NCI-H2227 (cell line): ENCODE results near the gene MED26.
"Not testable (repeated sequence)": the region's sequence is repeated elsewhere in the genome, so short reads cannot be mapped to it uniquely, and the experiment has no call there.

Source experiments
- DNase-seq: peaks from one replicate; lab custom pipeline; 2025; ENCODE audit not compliant: unreplicated experiment; lab: John Stamatoyannopoulos, UW

The MED26 gene

DNA sequence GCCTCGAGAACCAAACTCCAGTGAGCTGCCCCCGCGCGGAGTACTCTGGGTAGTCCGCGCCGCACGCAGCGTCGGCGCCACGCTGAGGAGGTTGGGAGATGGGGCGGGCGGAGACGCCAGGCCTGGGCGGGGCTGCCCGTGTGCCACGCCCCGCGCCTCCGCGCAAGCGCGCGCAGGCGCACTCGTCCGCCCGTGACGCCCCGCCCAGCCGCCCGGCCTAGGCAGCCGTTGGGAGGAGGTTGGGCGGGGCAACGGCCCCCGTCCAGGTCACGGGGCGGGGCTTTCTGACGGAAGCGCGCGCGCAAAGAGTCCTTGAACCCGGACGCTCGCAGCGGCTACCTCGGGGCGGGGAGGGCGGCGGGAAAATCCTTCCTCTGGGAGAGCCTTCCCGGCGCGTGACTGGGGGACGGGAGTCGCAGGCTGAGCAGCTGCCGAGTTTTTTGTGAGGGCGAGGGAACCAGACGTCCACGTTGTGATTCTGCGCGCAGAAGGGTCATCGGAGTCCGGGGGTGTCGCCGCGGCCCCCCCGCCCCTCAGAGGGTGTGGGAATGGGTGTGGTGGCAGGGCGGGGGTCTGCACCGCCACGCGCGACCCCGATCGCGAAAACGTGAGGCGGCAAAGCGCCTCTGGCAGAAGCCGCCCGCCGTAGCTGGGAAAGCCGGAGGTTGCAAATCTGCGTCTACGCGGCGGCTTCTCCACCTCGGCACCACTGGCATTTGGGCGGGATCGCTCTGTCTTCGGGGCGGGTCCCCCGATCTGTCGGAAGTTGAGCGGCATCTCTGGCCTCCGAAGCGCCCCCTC is at the start of gene MED26:
Gene MED26 (minus strand): TSS at position 22 of the 801 bp plus-strand sequence. CDS start 261 bp downstream, outside the sequence.
- DNase-seq: peak; percentile 99

GRCh38 chr19:16677055-16677454 is 49.1 kb upstream of the MED26 start:
- no peak for DNase-seq

GRCh38 chr19:16676101-16676798 is 48.2 kb upstream of the MED26 start:
- DNase-seq: no peak

- not testable (repeated sequence) for DNase-seq
Observed at GRCh38 chr19:16673839-16674238, 45.8 kb upstream of the MED26 start.

GRCh38 chr19:16673231-16673630 is 45.2 kb upstream of the MED26 start:
- no peak for DNase-seq

DNA sequence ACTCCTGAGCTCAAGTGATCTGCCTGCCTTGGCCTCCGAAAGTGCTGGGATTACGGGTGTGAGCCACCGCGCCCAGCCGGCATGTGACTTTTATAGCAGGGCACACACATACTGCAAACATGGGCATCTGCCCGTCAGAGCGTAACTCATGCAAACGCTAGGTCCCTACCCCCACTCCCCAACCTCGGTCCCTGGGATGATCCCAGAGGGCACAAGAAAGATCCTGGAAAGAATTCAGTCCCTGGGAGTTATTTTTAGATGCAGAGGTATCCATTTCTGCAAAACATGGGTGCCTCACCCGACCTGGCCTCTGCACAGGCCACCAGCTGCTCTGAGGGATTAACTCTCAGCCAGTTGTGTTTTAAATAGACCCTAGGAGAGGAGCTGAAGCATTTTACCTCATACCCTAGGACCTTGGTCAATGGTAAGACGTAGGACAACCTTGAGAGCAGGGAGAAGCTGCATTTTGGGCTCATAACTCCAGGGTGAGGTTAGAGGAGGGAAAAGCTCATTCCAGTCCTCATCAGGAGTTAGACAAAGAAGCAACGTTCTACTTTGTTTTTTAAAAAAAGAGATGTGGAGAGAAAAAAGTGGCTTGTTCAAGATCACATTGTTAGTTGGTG is 43.8 kb upstream of the MED26 start:
- DNase-seq: no peak

DNA sequence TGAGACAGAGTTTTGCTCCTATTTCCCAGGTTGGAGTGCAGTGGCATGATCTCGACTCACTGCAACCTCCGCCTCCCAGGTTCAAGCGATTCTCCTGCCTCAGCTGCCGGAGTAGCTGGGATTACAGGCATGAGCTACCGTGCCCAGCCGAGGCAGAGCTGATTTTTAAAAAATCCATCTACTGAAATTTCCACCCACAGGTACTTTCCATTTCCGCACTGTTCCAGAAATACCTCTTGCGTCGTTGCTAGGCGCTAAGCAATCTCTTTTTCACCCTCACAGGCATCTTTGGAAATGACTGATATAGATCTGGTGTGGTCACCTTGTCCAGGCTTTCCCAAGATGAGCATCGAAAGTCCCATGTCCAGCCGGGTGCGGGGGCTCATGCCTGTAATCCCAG is 42.3 kb upstream of the MED26 start:
- DNase-seq: no peak

- not testable (repeated sequence) for DNase-seq
Observed at GRCh38 chr19:16668702-16669101, 40.7 kb upstream of the MED26 start.

DNA sequence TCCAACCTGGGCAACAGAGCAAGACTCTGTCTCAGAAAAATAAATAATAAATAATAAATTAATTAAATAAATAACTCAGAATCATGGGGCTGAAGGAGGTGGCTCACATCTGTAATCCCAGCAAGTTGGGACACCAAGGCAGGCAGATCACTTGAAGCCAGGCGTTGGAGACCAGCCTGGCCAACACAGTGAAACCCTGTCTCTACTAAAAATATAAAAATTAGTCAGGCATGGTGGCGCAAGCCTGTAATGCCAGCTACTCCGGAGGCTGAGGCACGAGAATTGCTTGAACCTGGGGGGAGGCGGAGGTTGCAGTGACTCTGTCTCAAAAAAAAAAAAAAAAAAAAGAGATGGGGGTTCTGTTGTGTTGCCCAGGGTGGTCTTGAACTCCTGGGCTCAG is 40.2 kb upstream of the MED26 start:
- no peak for DNase-seq

DNA sequence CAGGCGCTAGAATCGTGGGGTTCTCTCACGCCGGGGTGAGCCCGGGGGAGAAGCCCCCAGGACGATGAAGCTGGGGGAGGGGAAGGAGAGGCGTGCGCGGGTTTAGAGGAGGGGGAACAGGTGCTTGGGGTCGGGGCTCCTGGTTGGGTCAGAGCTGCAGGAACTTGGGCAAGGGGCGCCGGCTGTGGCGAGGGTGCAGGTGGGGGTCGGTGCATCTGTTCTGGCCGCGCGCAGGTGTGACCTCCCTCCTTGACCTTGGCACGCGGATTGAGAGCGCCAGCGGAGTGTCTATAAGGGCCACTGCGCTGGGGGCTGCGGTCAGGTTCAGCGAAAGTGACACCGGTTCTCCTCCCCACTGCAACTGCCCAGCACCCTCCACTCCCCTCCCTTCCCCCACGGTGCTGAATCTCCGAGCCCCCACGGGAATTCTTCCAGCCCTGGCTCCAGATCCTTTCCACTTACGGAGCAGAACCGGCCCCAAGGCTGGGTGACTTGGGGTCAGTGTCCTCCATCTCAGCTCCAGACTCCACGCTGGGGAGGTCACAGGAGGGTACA is 33.6 kb upstream of the MED26 start:
- no peak for DNase-seq

- peak; percentile 45 for DNase-seq
Observed at GRCh38 chr19:16660763-16661479, 32.9 kb upstream of the MED26 start, which contains the start of gene TMEM38A. Gene TMEM38A, plus strand, starts transcription at chr19:16661139. Its CDS starts 79 bp downstream, at chr19:16661218.

GRCh38 chr19:16659832-16660708 is 32.1 kb upstream of the MED26 start, which contains the start of gene SMIM7:
Gene SMIM7, minus strand, starts transcription at chr19:16660144. Its CDS starts 34 bp downstream, at chr19:16660110.
- peak; percentile 97 for DNase-seq

- DNase-seq: no peak
Observed at GRCh38 chr19:16659464-16659831, 31.4 kb upstream of the MED26 start.

DNA sequence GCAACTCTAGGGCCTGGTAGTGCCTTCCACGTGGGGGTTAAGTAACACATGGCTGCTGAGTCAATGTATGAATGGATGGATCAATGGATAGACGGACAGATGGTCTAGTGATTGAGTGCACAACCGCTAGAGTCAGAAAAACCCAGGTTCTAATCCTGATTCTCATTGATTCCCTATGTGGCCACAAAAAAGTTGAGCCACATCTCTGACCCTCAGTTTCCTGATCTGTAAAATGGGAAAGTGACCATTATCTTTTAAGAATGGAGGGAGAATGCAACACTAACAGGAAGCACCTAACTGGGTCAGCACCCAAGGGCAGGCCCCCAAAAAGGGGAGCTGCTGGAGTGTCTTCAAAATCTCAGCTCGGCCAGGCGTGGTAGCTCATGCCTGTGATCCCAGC is 29.4 kb upstream of the MED26 start:
- no peak for DNase-seq

GRCh38 chr19:16655727-16656126 is 27.7 kb upstream of the MED26 start:
- DNase-seq: no peak

DNA sequence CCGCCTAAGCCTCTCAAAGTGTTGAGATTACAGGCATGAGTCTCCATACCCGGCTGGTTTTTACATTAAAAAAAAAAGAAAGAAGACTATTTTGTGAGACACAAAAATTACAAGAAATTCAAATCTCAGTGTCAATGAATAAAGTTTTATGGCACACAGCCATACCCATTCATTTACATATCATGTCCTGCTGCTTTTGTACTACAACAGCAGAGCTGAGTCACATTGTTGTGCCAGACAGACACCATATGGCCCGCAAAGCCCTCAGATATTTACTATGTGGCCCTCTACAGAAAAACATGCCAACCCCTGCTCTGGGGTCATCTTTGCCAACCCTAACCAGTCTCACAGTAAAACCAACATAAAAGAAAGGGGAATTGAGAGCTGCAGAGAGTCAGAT is 26.6 kb upstream of the MED26 start:
- no peak for DNase-seq

GRCh38 chr19:16654140-16654539 is 26.1 kb upstream of the MED26 start:
- DNase-seq: no peak

- no peak for DNase-seq
Observed at GRCh38 chr19:16652854-16653253, 24.9 kb upstream of the MED26 start.

GRCh38 chr19:16651421-16652188 is 23.6 kb upstream of the MED26 start:
- not testable (repeated sequence) for DNase-seq
